H1 (cell line): ENCODE results near the gene GSE1.

ENCODE experiments used
- CREB1 ChIP-seq: IDR thresholded peaks from 2 replicates; pipeline ENCODE4 v1.6.1; 2012; ENCODE audit warnings: inconsistent platforms
- NRF1 ChIP-seq: IDR thresholded peaks from 2 replicates; pipeline ENCODE4 v1.6.1; 2011; ENCODE audit warnings: mild to moderate bottlenecking, low read depth, low read length, improper control_type of control experiment
- POLR2AphosphoS5 ChIP-seq: IDR thresholded peaks from 2 replicates; pipeline ENCODE4 v1.6.1; 2011; ENCODE audit warnings: low read depth, low read length
- SIX5 ChIP-seq: IDR thresholded peaks from 2 replicates; pipeline ENCODE4 v1.6.1; 2011; ENCODE audit warnings: mild to moderate bottlenecking, low read depth, low read length
- SP1 ChIP-seq: IDR thresholded peaks from 2 replicates; pipeline ENCODE4 v1.6.1; 2011; ENCODE audit warnings: low read depth, low read length
- TF ChIP-seq, protein P1 (sequence below), 3 experiments: IDR thresholded peaks; 1 replicate in 2 of 3; 2 replicates in 1 of 3; pipeline versions ENCODE4 v1.5.1 to v1.6.1; 2011; ENCODE audit warnings: low read length in 3 of 3, mild to moderate bottlenecking in 3 of 3, inconsistent platforms in 2 of 3, low read depth in 1 of 3, moderate library complexity in 1 of 3; ENCODE audit not compliant: insufficient read depth in 1 of 3; ENCODE audit errors: control extremely low read depth in 1 of 3

- TF ChIP-seq SP1 (peak; percentile 83), CREB1 (no peak), POLR2AphosphoS5 (no peak), NRF1 (no peak), SIX5 (no peak)
- TF ChIP-seq, protein P1, sequence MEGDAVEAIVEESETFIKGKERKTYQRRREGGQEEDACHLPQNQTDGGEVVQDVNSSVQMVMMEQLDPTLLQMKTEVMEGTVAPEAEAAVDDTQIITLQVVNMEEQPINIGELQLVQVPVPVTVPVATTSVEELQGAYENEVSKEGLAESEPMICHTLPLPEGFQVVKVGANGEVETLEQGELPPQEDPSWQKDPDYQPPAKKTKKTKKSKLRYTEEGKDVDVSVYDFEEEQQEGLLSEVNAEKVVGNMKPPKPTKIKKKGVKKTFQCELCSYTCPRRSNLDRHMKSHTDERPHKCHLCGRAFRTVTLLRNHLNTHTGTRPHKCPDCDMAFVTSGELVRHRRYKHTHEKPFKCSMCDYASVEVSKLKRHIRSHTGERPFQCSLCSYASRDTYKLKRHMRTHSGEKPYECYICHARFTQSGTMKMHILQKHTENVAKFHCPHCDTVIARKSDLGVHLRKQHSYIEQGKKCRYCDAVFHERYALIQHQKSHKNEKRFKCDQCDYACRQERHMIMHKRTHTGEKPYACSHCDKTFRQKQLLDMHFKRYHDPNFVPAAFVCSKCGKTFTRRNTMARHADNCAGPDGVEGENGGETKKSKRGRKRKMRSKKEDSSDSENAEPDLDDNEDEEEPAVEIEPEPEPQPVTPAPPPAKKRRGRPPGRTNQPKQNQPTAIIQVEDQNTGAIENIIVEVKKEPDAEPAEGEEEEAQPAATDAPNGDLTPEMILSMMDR (IDR thresholded peaks at IDR 0.05; ENCODE audit: control extremely low read depth in 1 of 3, insufficient read depth in 1 of 3, low read depth in 1 of 3, low read length in 3 of 3) = no peak
These were observed 33.9 kb upstream of the GSE1 start for GRCh38 chr16:85579191-85579590.
